SK-N-MC (cell line): ENCODE results near the gene TMEM134.

Experiments
- EZH2 ChIP-seq: fragments of 200-600 bp; sonication (generic); IDR thresholded peaks from one replicate; pipeline ENCODE4 v1.6.1; 2017; ENCODE audit warnings: antibody characterized with exemption
- POLR2AphosphoS5 ChIP-seq: IDR thresholded peaks from 2 replicates; pipeline ENCODE4 v1.6.1; 2012; ENCODE audit warnings: mild to moderate bottlenecking, low read depth, low read length, borderline replicate concordance

GRCh38 chr11:67517784-67518552 is 48.9 kb upstream of the TMEM134 start:
- TF ChIP-seq POLR2AphosphoS5, result no peak
- TF ChIP-seq EZH2, result no peak
